HEK293 (cell line): ENCODE results near the gene PGM2.

ENCODE experiments used
- CTCF ChIA-PET: fragments of 350-600 bp; formaldehyde crosslinking; extraction: SDS; loops from one replicate; lab custom pipeline; 2021; ENCODE audit warnings: antibody characterized with exemption; lab: Yijun Ruan, JAX
- POLR2A ChIA-PET: fragments of 300-600 bp; formaldehyde crosslinking; extraction: SDS; loops from one replicate; lab custom pipeline; 2020; ENCODE audit warnings: antibody characterized with exemption, inconsistent platforms; lab: Yijun Ruan, JAX
- H3K27ac ChIP-seq: fragments of 200-500 bp; sonication (Bioruptor generic); 2 replicates; pipeline ENCODE4 v1.5.1; 2014; ENCODE audit warnings: low read depth, low read length, control low read depth, inconsistent platforms; ENCODE audit errors: extremely low read depth
- H3K36me3 ChIP-seq, 2 experiments: fragments of 200-500 bp in 1 of 2; sonication (Bioruptor generic) in 1 of 2; 1 replicate in 1 of 2; 2 replicates in 1 of 2; pipeline ENCODE4 v1.5.1; 2014 to 2017; ENCODE audit warnings: inconsistent platforms in 2 of 2, low read length in 2 of 2; ENCODE audit not compliant: control insufficient read depth in 2 of 2, insufficient read depth in 1 of 2
- H3K4me1 ChIP-seq: fragments of 200-500 bp; sonication (Bioruptor generic); 2 replicates; pipeline ENCODE4 v1.5.1; 2014; ENCODE audit warnings: mild to moderate bottlenecking, low read length, inconsistent platforms; ENCODE audit not compliant: control insufficient read depth, insufficient read depth
- H3K4me3 ChIP-seq: 2 replicates; pipeline ENCODE4 v1.5.1; 2011; ENCODE audit warnings: low read depth, mild to moderate bottlenecking, control low read depth, low read length, moderate library complexity
- H3K9me3 ChIP-seq: fragments of 200-500 bp; sonication (Bioruptor generic); 2 replicates; pipeline ENCODE4 v1.5.1; 2014; ENCODE audit warnings: low read depth, low read length, inconsistent platforms; ENCODE audit not compliant: control insufficient read depth, insufficient read depth
- BCL11A ChIP-seq: fragments of 450-650 bp; formaldehyde crosslinking; IDR thresholded peaks from 2 replicates; pipeline ENCODE4 v1.5.1; 2016; ENCODE audit warnings: low read depth, missing biosample characterization, missing genetic modification characterization
- ELK4 ChIP-seq: IDR thresholded peaks from 2 replicates; pipeline ENCODE4 v1.6.1; 2011; ENCODE audit warnings: mild to moderate bottlenecking, low read depth, low read length, borderline replicate concordance
- KLF1 ChIP-seq: fragments of 450-650 bp; formaldehyde crosslinking; IDR thresholded peaks from 2 replicates; pipeline ENCODE4 v1.5.1; 2016; ENCODE audit warnings: missing biosample characterization, missing genetic modification characterization
- MYNN ChIP-seq: fragments of 450-650 bp; formaldehyde crosslinking; IDR thresholded peaks from 2 replicates; pipeline ENCODE4 v1.5.1; 2016; ENCODE audit warnings: missing biosample characterization, missing genetic modification characterization, borderline replicate concordance
- PRDM1 ChIP-seq: fragments of 450-650 bp; formaldehyde crosslinking; IDR thresholded peaks from 2 replicates; pipeline ENCODE4; 2016; ENCODE audit warnings: missing biosample characterization, missing genetic modification characterization
- SCRT1 ChIP-seq: fragments of 450-650 bp; formaldehyde crosslinking; IDR thresholded peaks from 2 replicates; pipeline ENCODE4 v1.5.1; 2016; ENCODE audit warnings: missing biosample characterization, missing genetic modification characterization, borderline replicate concordance
- TCF7L2 ChIP-seq: IDR thresholded peaks from 2 replicates; pipeline ENCODE4 v1.6.1; 2011; ENCODE audit warnings: low read depth, mild to moderate bottlenecking, inconsistent platforms, low read length, moderate library complexity, borderline replicate concordance
- ZBTB17 ChIP-seq: fragments of 450-650 bp; formaldehyde crosslinking; IDR thresholded peaks from 2 replicates; pipeline ENCODE4 v1.5.1; 2016; ENCODE audit warnings: missing biosample characterization, missing genetic modification characterization
- ZBTB20 ChIP-seq: fragments of 450-650 bp; formaldehyde crosslinking; IDR thresholded peaks from 2 replicates; pipeline ENCODE4 v1.5.1; 2016; ENCODE audit warnings: missing biosample characterization, missing genetic modification characterization
- ZFP3 ChIP-seq: fragments of 450-650 bp; formaldehyde crosslinking; IDR thresholded peaks from 2 replicates; pipeline ENCODE4 v1.5.1; 2016; ENCODE audit warnings: low read depth, missing biosample characterization, missing genetic modification characterization
- ZNF10 ChIP-seq: fragments of 450-650 bp; formaldehyde crosslinking; IDR thresholded peaks from 2 replicates; pipeline ENCODE4 v1.5.1; 2017; ENCODE audit warnings: missing biosample characterization, missing genetic modification characterization
- ZNF2 ChIP-seq: fragments of 450-650 bp; formaldehyde crosslinking; IDR thresholded peaks from 2 replicates; pipeline ENCODE4 v1.5.1; 2016; ENCODE audit warnings: missing biosample characterization, missing genetic modification characterization
- ZNF302 ChIP-seq: fragments of 450-650 bp; formaldehyde crosslinking; IDR thresholded peaks from 2 replicates; pipeline ENCODE4 v1.5.1; 2016; ENCODE audit warnings: missing biosample characterization, missing genetic modification characterization, low read depth
- ZNF311 ChIP-seq: fragments of 450-650 bp; formaldehyde crosslinking; IDR thresholded peaks from 2 replicates; pipeline ENCODE4 v1.5.1; 2017; ENCODE audit warnings: missing biosample characterization, missing genetic modification characterization, borderline replicate concordance
- ZNF473 ChIP-seq: fragments of 450-650 bp; formaldehyde crosslinking; IDR thresholded peaks from 2 replicates; pipeline ENCODE4 v1.5.1; 2017; ENCODE audit warnings: missing biosample characterization, missing genetic modification characterization
- ZNF544 ChIP-seq: fragments of 450-650 bp; formaldehyde crosslinking; IDR thresholded peaks from 2 replicates; pipeline ENCODE4 v1.5.0; 2017; ENCODE audit warnings: missing biosample characterization, missing genetic modification characterization
- ZNF571 ChIP-seq: fragments of 450-650 bp; formaldehyde crosslinking; IDR thresholded peaks from 2 replicates; pipeline ENCODE4 v1.5.0; 2017; ENCODE audit warnings: missing biosample characterization, missing genetic modification characterization
- ZNF624 ChIP-seq: fragments of 450-650 bp; formaldehyde crosslinking; IDR thresholded peaks from 2 replicates; pipeline ENCODE4 v1.5.1; 2017; ENCODE audit warnings: missing biosample characterization, missing genetic modification characterization
- ZNF768 ChIP-seq: fragments of 450-650 bp; formaldehyde crosslinking; IDR thresholded peaks from 2 replicates; pipeline ENCODE4 v1.5.1; 2018; ENCODE audit warnings: missing biosample characterization, mild to moderate bottlenecking, missing genetic modification characterization
- ZNF776 ChIP-seq: fragments of 450-650 bp; formaldehyde crosslinking; IDR thresholded peaks from 2 replicates; pipeline ENCODE4 v1.5.0; 2017; ENCODE audit warnings: missing biosample characterization, missing genetic modification characterization, borderline replicate concordance
- TF ChIP-seq, protein P1 (sequence below): fragments of 450-650 bp; formaldehyde crosslinking; IDR thresholded peaks from 2 replicates; pipeline ENCODE4 v1.5.1; 2016; ENCODE audit warnings: missing biosample characterization, missing genetic modification characterization

Gene PGM2

GRCh38 chr4:37797374-37797773 is 29.1 kb upstream of the PGM2 start (continued):
- TF ChIP-seq, protein P1, sequence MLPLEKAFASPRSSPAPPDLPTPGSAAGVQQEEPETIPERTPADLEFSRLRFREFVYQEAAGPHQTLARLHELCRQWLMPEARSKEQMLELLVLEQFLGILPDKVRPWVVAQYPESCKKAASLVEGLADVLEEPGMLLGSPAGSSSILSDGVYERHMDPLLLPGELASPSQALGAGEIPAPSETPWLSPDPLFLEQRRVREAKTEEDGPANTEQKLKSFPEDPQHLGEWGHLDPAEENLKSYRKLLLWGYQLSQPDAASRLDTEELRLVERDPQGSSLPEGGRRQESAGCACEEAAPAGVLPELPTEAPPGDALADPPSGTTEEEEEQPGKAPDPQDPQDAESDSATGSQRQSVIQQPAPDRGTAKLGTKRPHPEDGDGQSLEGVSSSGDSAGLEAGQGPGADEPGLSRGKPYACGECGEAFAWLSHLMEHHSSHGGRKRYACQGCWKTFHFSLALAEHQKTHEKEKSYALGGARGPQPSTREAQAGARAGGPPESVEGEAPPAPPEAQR (tag by site-specific recombination) = no peak
- TF ChIP-seq ZBTB20 (tag by site-specific recombination) (no peak), ZNF768 (tag by site-specific recombination) (no peak), MYNN (tag by site-specific recombination) (no peak), ZNF10 (tag by site-specific recombination) (no peak), ZNF544 (tag by site-specific recombination) (no peak), KLF1 (no peak), PRDM1 (no peak)

DNA sequence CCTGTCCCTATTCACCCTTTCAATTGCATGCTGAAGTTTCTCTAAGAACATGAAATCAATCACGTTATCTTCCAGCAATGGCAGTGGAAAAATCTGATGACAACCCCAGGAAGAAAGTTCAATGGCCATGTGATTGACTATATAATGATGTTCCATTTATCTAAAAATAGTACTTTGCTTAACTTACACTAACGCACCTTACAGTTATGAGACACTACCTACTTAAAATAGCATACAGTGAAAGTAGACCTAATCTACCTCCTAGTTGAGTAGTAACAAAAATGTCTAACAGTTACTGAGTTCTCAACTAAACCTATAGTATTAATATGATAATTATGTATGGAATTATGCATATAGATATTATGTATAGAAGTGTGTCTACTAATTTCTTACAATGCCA is 28.6 kb upstream of the PGM2 start:
- TF ChIP-seq TCF7L2 = no peak
- TF ChIP-seq ZNF311 (tag by site-specific recombination) = no peak
- TF ChIP-seq ZNF302 (tag by site-specific recombination) = no peak
- TF ChIP-seq BCL11A = no peak
- no peak for TF ChIP-seq ZNF776 (tag by site-specific recombination)
- no peak for TF ChIP-seq ZNF473
- no peak for TF ChIP-seq ZBTB17 (tag by site-specific recombination)
- Histone ChIP-seq H3K4me3 (no peak overlapping the region), H3K9me3 (no peaks in the 10 kb centered on the region), H3K36me3 (no peaks in the 10 kb centered on the region), H3K4me1 (no peaks in the 10 kb centered on the region), H3K27ac (no peak overlapping the region)
- CTCF ChIA-PET = interaction anchor here (1.8 kb wide), 1 partner anchor 195 kb away, joined by 11 read pairs; no protein-coding TSS in a partner anchor
- POLR2A ChIA-PET = no interaction called here

DNA sequence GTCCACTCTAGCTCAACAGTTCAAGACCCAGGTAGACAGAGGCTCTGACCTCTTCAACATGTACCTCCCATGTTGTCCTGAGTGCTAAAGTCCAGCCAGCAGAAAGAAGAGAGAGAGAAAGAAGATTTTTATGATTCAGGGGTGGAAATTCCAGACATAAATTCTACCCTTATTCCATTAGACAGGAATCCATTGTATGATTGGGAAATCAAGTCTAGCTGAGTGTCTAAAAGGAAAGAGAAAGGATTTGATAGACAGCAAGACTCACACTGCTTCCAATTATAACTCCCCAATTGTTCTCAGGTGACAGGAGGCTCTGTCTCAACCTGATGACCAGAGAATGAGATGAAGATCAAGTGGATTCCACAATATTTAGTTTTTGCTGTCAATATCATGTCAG is 27.9 kb upstream of the PGM2 start:
- no peaks in the 10 kb centered on the region for H3K4me1 ChIP-seq
- POLR2A ChIA-PET = no interaction called here

More for the DNA sequence above, 27.9 kb upstream of the PGM2 start:
- CTCF ChIA-PET = interaction anchor here (0.7 kb wide), 1 partner anchor 204 kb away, joined by 3 read pairs; no protein-coding TSS in a partner anchor
- H3K36me3 ChIP-seq = no peaks in the 10 kb centered on the region
- TF ChIP-seq ELK4 (no peak), ZNF2 (no peak), ZNF624 (no peak), ZFP3 (no peak), ZNF571 (tag by site-specific recombination) (no peak), SCRT1 (tag by site-specific recombination) (no peak)
- no peak overlapping the region for H3K27ac ChIP-seq
- H3K4me3 ChIP-seq = no peak overlapping the region
- no peaks in the 10 kb centered on the region for H3K9me3 ChIP-seq
